GM23338 (cell line): ENCODE data around the gene RGS2. TPM values are rescaled to one million over a fixed set of nuclear protein-coding genes. Genes with fewer than 3 reads are reported as not detected.

Experiments
- ATAC-seq: fragments of 200-7000 bp; cut with Tn5 transposase; 3 replicates; pipeline ENCODE4 v1.9.1; 2020
- DNase-seq: peaks from one replicate; pipeline ENCODE4 v3.0.0-alpha.2; 2015; ENCODE audit warnings: low spot score
- H2AFZ ChIP-seq: fragments of 200-600 bp; sonication (generic); 2 replicates; pipeline ENCODE4 v1.8.0; 2016; ENCODE audit warnings: antibody characterized with exemption, mild to moderate bottlenecking, moderate library complexity
- H3F3A ChIP-seq: fragments of 200-600 bp; sonication (generic); replicated peaks from 2 replicates; pipeline ENCODE4 v1.8.0; 2017; ENCODE audit warnings: antibody characterized with exemption, mixed run types, low read depth
- H3K27ac ChIP-seq: fragments of 200-600 bp; sonication (generic); 2 replicates; pipeline ENCODE4 v1.6.1; 2016; ENCODE audit warnings: low read depth
- H3K27me3 ChIP-seq: fragments of 200-600 bp; sonication (generic); 2 replicates; pipeline ENCODE4 v1.8.0; 2016; ENCODE audit warnings: mild to moderate bottlenecking, mixed run types, moderate library complexity; ENCODE audit not compliant: insufficient read depth
- H3K36me3 ChIP-seq: fragments of 200-600 bp; sonication (generic); 2 replicates; pipeline ENCODE4 v1.8.0; 2016; ENCODE audit warnings: mild to moderate bottlenecking; ENCODE audit not compliant: insufficient read depth
- H3K4me1 ChIP-seq: fragments of 200-600 bp; sonication (generic); 2 replicates; pipeline ENCODE4 v1.8.0; 2016; ENCODE audit warnings: mild to moderate bottlenecking, moderate library complexity; ENCODE audit not compliant: insufficient read depth
- H3K4me2 ChIP-seq: fragments of 200-600 bp; sonication (generic); 2 replicates; pipeline ENCODE4 v1.7.1; 2017; ENCODE audit warnings: mixed run types
- H3K4me3 ChIP-seq: fragments of 200-600 bp; sonication (generic); 2 replicates; pipeline ENCODE4 v1.6.1; 2016; ENCODE audit warnings: mixed run types
- H3K79me2 ChIP-seq: fragments of 200-600 bp; sonication (generic); replicated peaks from 2 replicates; pipeline ENCODE4 v1.8.0; 2017; ENCODE audit warnings: mild to moderate bottlenecking; ENCODE audit not compliant: insufficient read depth
- H3K9me2 ChIP-seq: fragments of 200-600 bp; sonication (generic); 2 replicates; pipeline ENCODE4 v1.8.0; 2017; ENCODE audit not compliant: insufficient read depth
- H4K20me1 ChIP-seq: fragments of 200-600 bp; sonication (generic); replicated peaks from 2 replicates; pipeline ENCODE4 v1.8.0; 2017; ENCODE audit warnings: mild to moderate bottlenecking; ENCODE audit not compliant: insufficient read depth
- H3K27ac Mint-ChIP-seq: 2 replicates; pipeline ENCODE4 v1.8.0; 2020; ENCODE audit warnings: inconsistent platforms, mild to moderate bottlenecking, moderate library complexity, mixed read lengths
- H3K27me3 Mint-ChIP-seq: 3 replicates; pipeline ENCODE4 v1.8.0; 2022; ENCODE audit warnings: low read depth, mild to moderate bottlenecking, moderate library complexity, mixed read lengths, inconsistent platforms; ENCODE audit not compliant: insufficient read depth, poor library complexity
- H3K36me3 Mint-ChIP-seq: 3 replicates; pipeline ENCODE4 v1.8.0; 2021; ENCODE audit warnings: low read depth, mild to moderate bottlenecking, inconsistent platforms, moderate library complexity, mixed read lengths
- H3K4me1 Mint-ChIP-seq: 3 replicates; pipeline ENCODE4 v1.8.0; 2020; ENCODE audit warnings: mild to moderate bottlenecking, inconsistent platforms, mixed read lengths
- H3K4me3 Mint-ChIP-seq: 3 replicates; pipeline ENCODE4 v1.8.0; 2021; ENCODE audit warnings: moderate library complexity, mild to moderate bottlenecking, inconsistent platforms, mixed read lengths
- H3K9me3 Mint-ChIP-seq: 3 replicates; pipeline ENCODE4 v1.8.0; 2020; ENCODE audit warnings: moderate library complexity, mild to moderate bottlenecking, inconsistent platforms, mixed read lengths
- CREB1 ChIP-seq: fragments of 250-450 bp; sonication (Bioruptor Pico); IDR thresholded peaks from 2 replicates; pipeline ENCODE4 v1.5.0; 2020; ENCODE audit warnings: low read depth, mild to moderate bottlenecking, moderate library complexity
- CTCF ChIP-seq, 2 experiments: fragments of 200-600 bp in 1 of 2; sonication (generic) in 1 of 2; conservative IDR thresholded peaks; 2 replicates each; pipeline versions ENCODE4 v1.5.1 to v1.6.1; 2016 to 2017; ENCODE audit warnings: antibody characterized with exemption in 2 of 2, low read depth in 2 of 2, mild to moderate bottlenecking in 2 of 2, moderate library complexity in 1 of 2
- ETS1 ChIP-seq: IDR thresholded peaks from 2 replicates; pipeline ENCODE4 v1.6.1; 2016; ENCODE audit warnings: antibody characterized with exemption
- EZH2 ChIP-seq: fragments of 200-600 bp; sonication (generic); IDR thresholded peaks from one replicate; pipeline ENCODE4 v1.8.0; 2017; ENCODE audit warnings: antibody characterized with exemption, mild to moderate bottlenecking, low read depth; ENCODE audit not compliant: unreplicated experiment
- EZH2phosphoT487 ChIP-seq: fragments of 200-600 bp; sonication (generic); IDR thresholded peaks from one replicate; pipeline ENCODE4 v1.8.1; 2018; ENCODE audit warnings: antibody characterized with exemption; ENCODE audit not compliant: unreplicated experiment
- JUNB ChIP-seq: IDR thresholded peaks from one replicate; pipeline ENCODE4 v1.6.1; 2016; ENCODE audit warnings: antibody characterized with exemption; ENCODE audit not compliant: unreplicated experiment
- NANOG ChIP-seq: IDR thresholded peaks from 2 replicates; pipeline ENCODE4 v1.6.1; 2016; ENCODE audit warnings: antibody characterized with exemption, borderline replicate concordance
- POLR2AphosphoS5 ChIP-seq: IDR thresholded peaks from 2 replicates; pipeline ENCODE4 v1.6.1; 2016; ENCODE audit warnings: antibody characterized with exemption, low read depth
- REST ChIP-seq: IDR thresholded peaks from one replicate; pipeline ENCODE4 v1.6.1; 2018; ENCODE audit warnings: antibody characterized with exemption; ENCODE audit not compliant: unreplicated experiment
- STAT1 ChIP-seq: IDR thresholded peaks from one replicate; pipeline ENCODE4 v1.6.1; 2016; ENCODE audit warnings: antibody characterized with exemption; ENCODE audit not compliant: unreplicated experiment
- ZNF114 ChIP-seq: fragments of 250-450 bp; sonication (Bioruptor Pico); IDR thresholded peaks from 2 replicates; pipeline ENCODE4 v1.5.0; 2020; ENCODE audit warnings: mild to moderate bottlenecking, moderate library complexity
- ZNF331 ChIP-seq: fragments of 250-450 bp; sonication (Bioruptor Pico); IDR thresholded peaks from 2 replicates; pipeline ENCODE4 v1.5.0; 2020; ENCODE audit warnings: low read depth, mild to moderate bottlenecking, moderate library complexity
- ZNF462 ChIP-seq: fragments of 250-450 bp; sonication (Bioruptor Pico); IDR thresholded peaks from 2 replicates; pipeline ENCODE4 v1.5.0; 2020; ENCODE audit warnings: mild to moderate bottlenecking, moderate library complexity
- polyA plus RNA-seq: library from polyadenylated mRNA; unstranded; fragments of >200 nt; fragmentation: Nextera tagmentation; extraction: Ambion mirVana; gene quantifications from 2 replicates; pipeline ENCODE4 v1.2.1, GENCODE V29; 2016
- total RNA-seq: library from RNA; depleted of rRNA; stranded (reverse); fragments of >200 nt; shearing (Covaris generic); gene quantifications from 2 replicates; pipeline ENCODE4 v1.2.3, GENCODE V29; 2014

The RGS2 gene
- total and polyA plus RNA-seq, 2 experiments from 2014 or later, result 13.8 to 24.8 TPM

GRCh38 chr1:192802406-192802805, 6.4 kb upstream of the RGS2 start:
- TF ChIP-seq ZNF114 (CRISPR knock-in tag) (no peak), CTCF (conservative IDR thresholded peaks at IDR 0.05; ENCODE audit: low read depth in 2 of 2) (no peak), CREB1 (no peak), STAT1 (no peak), ZNF331 (CRISPR knock-in tag) (no peak), NANOG (no peak), JUNB (no peak), POLR2AphosphoS5 (no peak), REST (no peak), EZH2 (no peak), ZNF462 (CRISPR knock-in tag) (no peak), ETS1 (no peak), EZH2phosphoT487 (no peak)
- no peak overlapping the region for H3K4me3 Mint-ChIP-seq
- H3K36me3 Mint-ChIP-seq, result no peaks in the 10 kb centered on the region

More at GRCh38 chr1:192802406-192802805, 6.4 kb upstream of the RGS2 start:
- no peaks in the 10 kb centered on the region for H3K36me3 ChIP-seq
- no peak overlapping the region for H3K4me2 ChIP-seq
- H3K27ac ChIP-seq, result no peak overlapping the region
- H3K4me1 ChIP-seq, result peaks cover 2% of the 10 kb centered on the region; the same call in 1 of the 2 replicates
- no peak for DNase-seq
- no peaks in the 10 kb centered on the region for H4K20me1 ChIP-seq
- no peaks in the 10 kb centered on the region for H3K9me2 ChIP-seq
- H3K27me3 ChIP-seq, result peaks cover 6% of the 10 kb centered on the region
- H3F3A ChIP-seq, result no peaks in the 10 kb centered on the region
- no peak overlapping the region for H2AFZ ChIP-seq
- ATAC-seq, result no peak
- no peaks in the 10 kb centered on the region for H3K9me3 Mint-ChIP-seq
- H3K27me3 Mint-ChIP-seq, result peaks cover 8% of the 10 kb centered on the region
- no peak overlapping the region for H3K27ac Mint-ChIP-seq
- H3K4me3 ChIP-seq, result no peak overlapping the region
- no peaks in the 10 kb centered on the region for H3K79me2 ChIP-seq
- peaks cover 5% of the 10 kb centered on the region for H3K4me1 Mint-ChIP-seq
